Tibial artery (tissue), 4 donors: Measurements from ENCODE around the gene DSG4.

ENCODE experiments used
- DNase-seq, 2 donors: peaks; one replicate each; pipeline ENCODE4 v3.0.0-alpha.2; 2019
- H3K27ac ChIP-seq, 2 donors: fragments of 200-600 bp; sonication (generic) in 1 of 2; 1 replicate in 1 of 2; 2 replicates in 1 of 2; pipeline ENCODE4 v1.5.1; 2018 to 2019; ENCODE audit warnings: mild to moderate bottlenecking in 1 of 2
- H3K27me3 ChIP-seq, 2 donors: fragments of 200-600 bp; sonication (generic) in 1 of 2; one replicate each; pipeline versions ENCODE4 v1.5.1 to v1.6.0; 2016 to 2019
- H3K36me3 ChIP-seq, 3 donors: fragments of 200-600 bp; sonication (generic) in 2 of 3; one replicate each; pipeline ENCODE4 v1.5.1; 2016 to 2019; ENCODE audit warnings: mild to moderate bottlenecking in 2 of 3
- H3K4me1 ChIP-seq, 4 donors: fragments of 200-600 bp; sonication (generic) in 2 of 4; 1 replicate in 3 of 4; 2 replicates in 1 of 4; pipeline ENCODE4 v1.5.1; 2016 to 2019
- H3K4me3 ChIP-seq, 2 donors: fragments of 200-600 bp; sonication (generic) in 1 of 2; 1 replicate in 1 of 2; 2 replicates in 1 of 2; pipeline ENCODE4 v1.5.1; 2018 to 2019; ENCODE audit warnings: mild to moderate bottlenecking in 2 of 2
- H3K9me3 ChIP-seq, 3 donors: fragments of 200-600 bp; sonication (generic) in 1 of 3; one replicate each; pipeline ENCODE4 v1.5.1; 2016 to 2019
- intact Hi-C: fragments of 100-400 bp; cut with DNase I; formaldehyde crosslinking; loops from one replicate; pipeline ENCODE4 v1.15.0; 2023; ENCODE audit warnings: low total_unique reads
- TF ChIP-seq, protein P1 (sequence below), 2 experiments: fragments of 200-600 bp in 1 of 2; fragments of 450-650 bp in 1 of 2; IDR thresholded peaks; one replicate each; pipeline ENCODE4 v1.5.1; 2017 to 2019; ENCODE audit warnings: antibody characterized with exemption in 2 of 2, mild to moderate bottlenecking in 1 of 2, moderate library complexity in 1 of 2

DSG4 gene

GRCh38 chr18:31356025-31356424 is 20.6 kb upstream of the DSG4 start:
- H3K36me3 ChIP-seq = no peaks in the 10 kb centered on the region
- H3K9me3 ChIP-seq = no peaks in the 10 kb centered on the region
- H3K27me3 ChIP-seq = no peaks in the 10 kb centered on the region
- H3K4me1 ChIP-seq = no peaks in the 10 kb centered on the region
- no peak for DNase-seq
- intact Hi-C loops = no loop called here
- no peak overlapping the region for H3K27ac ChIP-seq
- TF ChIP-seq, protein P1, sequence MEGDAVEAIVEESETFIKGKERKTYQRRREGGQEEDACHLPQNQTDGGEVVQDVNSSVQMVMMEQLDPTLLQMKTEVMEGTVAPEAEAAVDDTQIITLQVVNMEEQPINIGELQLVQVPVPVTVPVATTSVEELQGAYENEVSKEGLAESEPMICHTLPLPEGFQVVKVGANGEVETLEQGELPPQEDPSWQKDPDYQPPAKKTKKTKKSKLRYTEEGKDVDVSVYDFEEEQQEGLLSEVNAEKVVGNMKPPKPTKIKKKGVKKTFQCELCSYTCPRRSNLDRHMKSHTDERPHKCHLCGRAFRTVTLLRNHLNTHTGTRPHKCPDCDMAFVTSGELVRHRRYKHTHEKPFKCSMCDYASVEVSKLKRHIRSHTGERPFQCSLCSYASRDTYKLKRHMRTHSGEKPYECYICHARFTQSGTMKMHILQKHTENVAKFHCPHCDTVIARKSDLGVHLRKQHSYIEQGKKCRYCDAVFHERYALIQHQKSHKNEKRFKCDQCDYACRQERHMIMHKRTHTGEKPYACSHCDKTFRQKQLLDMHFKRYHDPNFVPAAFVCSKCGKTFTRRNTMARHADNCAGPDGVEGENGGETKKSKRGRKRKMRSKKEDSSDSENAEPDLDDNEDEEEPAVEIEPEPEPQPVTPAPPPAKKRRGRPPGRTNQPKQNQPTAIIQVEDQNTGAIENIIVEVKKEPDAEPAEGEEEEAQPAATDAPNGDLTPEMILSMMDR (IDR thresholded peaks at IDR 0.05) = no peak
- no peak overlapping the region for H3K4me3 ChIP-seq

DNA sequence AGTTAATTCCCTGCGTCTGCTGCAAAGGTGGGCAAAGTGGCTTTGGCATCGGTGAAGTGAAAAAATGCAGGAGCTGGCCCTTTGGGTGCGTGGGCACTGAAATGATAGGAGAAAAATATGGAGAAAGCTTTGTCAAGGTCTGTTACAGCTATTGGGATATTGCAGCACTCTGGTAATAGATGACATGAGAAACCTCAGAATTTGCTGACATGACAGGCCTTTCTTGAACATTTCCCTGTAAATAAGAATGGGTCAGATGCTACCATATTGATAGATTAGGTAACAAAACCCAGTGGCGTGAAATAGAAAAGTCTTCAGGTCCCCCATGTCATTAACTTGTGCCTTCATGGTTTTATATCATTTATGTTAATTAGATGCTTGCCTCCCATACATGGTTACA is 12.4 kb upstream of the DSG4 start:
- peaks cover 0 to 3% (median 0%) of the 10 kb centered on the region in 3 donors for H3K9me3 ChIP-seq
- no peak overlapping the region for H3K27ac ChIP-seq
- no peaks in the 10 kb centered on the region for H3K4me1 ChIP-seq
- no peak overlapping the region for H3K4me3 ChIP-seq
- DNase-seq = no peak
- intact Hi-C loops = no loop called here
- H3K27me3 ChIP-seq = no peaks in the 10 kb centered on the region
- no peaks in the 10 kb centered on the region for H3K36me3 ChIP-seq
- TF ChIP-seq, protein P1 (IDR thresholded peaks at IDR 0.05) = no peak

DNA sequence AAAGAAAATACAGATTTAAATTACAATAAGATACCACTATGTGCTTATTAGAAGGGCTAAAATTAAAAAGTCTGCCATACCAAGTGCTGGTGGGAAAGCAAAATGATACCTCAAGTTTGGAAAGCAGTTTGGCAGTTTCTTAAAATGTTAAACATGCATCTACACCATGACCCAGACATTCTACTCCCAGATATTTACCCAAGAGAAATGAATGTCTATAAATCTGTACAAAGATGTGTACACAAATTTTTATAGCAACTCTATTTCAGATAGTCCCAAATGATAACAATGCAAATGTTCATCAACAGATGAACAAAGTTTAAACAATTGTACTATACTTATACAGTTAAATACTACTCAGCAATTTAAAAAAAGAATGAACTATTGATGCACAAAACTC is 7.1 kb upstream of the DSG4 start:
- Histone ChIP-seq H3K27ac (no peak overlapping the region), H3K27me3 (no peaks in the 10 kb centered on the region), H3K4me1 (no peaks in the 10 kb centered on the region), H3K36me3 (no peaks in the 10 kb centered on the region), H3K9me3 (no peaks in the 10 kb centered on the region), H3K4me3 (no peak overlapping the region)
- TF ChIP-seq, protein P1 (IDR thresholded peaks at IDR 0.05) = no peak
- DNase-seq = no peak
- intact Hi-C loops = no loop called here

DNA sequence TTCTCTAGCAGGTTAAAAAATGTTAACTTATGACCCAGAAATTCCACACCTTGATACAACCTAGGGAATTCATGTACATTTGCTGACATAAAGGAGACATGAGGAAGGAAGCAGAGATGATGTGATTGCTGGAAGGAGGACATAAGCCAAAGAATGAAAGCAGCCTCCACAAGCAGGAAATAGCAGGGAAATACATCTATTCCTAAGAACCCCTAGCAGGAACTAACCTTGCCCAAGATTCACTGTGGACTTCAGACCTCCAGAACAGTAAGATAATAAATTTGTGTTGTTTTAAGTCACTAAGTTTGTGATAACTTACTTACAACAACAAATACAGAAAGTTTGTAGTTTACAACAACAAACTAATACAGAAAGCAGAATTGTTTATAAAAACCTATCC is 4.6 kb upstream of the DSG4 start:
- intact Hi-C loops = no loop called here

DNA sequence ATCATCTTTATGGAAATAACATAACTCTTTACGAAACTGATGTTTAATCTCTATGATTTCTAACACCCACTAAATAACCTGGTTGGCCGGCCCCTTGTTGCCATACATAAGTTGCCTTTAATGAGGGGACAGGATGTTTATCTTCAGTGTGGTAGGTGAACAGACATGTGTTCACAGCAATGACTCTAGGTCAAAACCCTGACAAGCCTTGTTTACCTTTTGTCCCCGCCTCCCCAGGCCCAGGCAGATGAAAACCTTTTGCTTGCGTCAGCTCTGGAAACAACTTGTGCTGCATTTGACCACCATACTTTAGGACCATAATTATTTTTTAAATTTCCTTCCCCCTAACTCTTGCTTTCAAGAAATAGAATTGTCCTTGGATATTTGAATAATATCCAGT is 2.9 kb upstream of the DSG4 start:
- H3K27me3 ChIP-seq = no peaks in the 10 kb centered on the region
- no peaks in the 10 kb centered on the region for H3K9me3 ChIP-seq
- TF ChIP-seq, protein P1 (IDR thresholded peaks at IDR 0.05) = no peak
- no peak overlapping the region for H3K4me3 ChIP-seq
- H3K4me1 ChIP-seq = no peaks in the 10 kb centered on the region
- intact Hi-C loops = no loop called here
- no peak overlapping the region for H3K27ac ChIP-seq
- no peak for DNase-seq
- H3K36me3 ChIP-seq = no peaks in the 10 kb centered on the region

More for the DNA sequence above, 4.6 kb upstream of the DSG4 start:
- DNase-seq = no peak
- Histone ChIP-seq H3K4me3 (no peak overlapping the region), H3K4me1 (no peaks in the 10 kb centered on the region), H3K36me3 (no peaks in the 10 kb centered on the region), H3K27ac (no peak overlapping the region), H3K27me3 (no peaks in the 10 kb centered on the region), H3K9me3 (no peaks in the 10 kb centered on the region)
- TF ChIP-seq, protein P1 (IDR thresholded peaks at IDR 0.05) = no peak

GRCh38 chr18:31380912-31381311 is 4.3 kb downstream of the DSG4 start:
- no peaks in the 10 kb centered on the region for H3K27me3 ChIP-seq
- no peak overlapping the region for H3K27ac ChIP-seq
- H3K4me3 ChIP-seq = no peak overlapping the region
- TF ChIP-seq, protein P1 (IDR thresholded peaks at IDR 0.05) = no peak
- no peak for DNase-seq
- H3K4me1 ChIP-seq = no peaks in the 10 kb centered on the region
- H3K36me3 ChIP-seq = no peaks in the 10 kb centered on the region
- H3K9me3 ChIP-seq = no peaks in the 10 kb centered on the region
- intact Hi-C loops = no loop called here
